H1 (cell line): Measurements from ENCODE around the gene SEMA3C. TPM values are rescaled to one million over a fixed set of nuclear protein-coding genes. Genes with fewer than 3 reads are reported as not detected.

ENCODE experiments used
- CTCF ChIA-PET: fragments of 300-600 bp; sonication (Branson Sonifier 250); formaldehyde crosslinking; loops from one replicate; lab custom pipeline; 2021; ENCODE audit not compliant: partially characterized antibody; lab: Charles Lee
- POLR2A ChIA-PET: fragments of 300-600 bp; sonication (Branson Sonifier 250); formaldehyde crosslinking; loops from one replicate; lab custom pipeline; 2021; ENCODE audit warnings: inconsistent platforms; ENCODE audit not compliant: partially characterized antibody; lab: Charles Lee
- DNase-seq, 2 experiments: peaks; one replicate each; pipeline versions ENCODE4 v3.0.0 to v3.0.0-alpha.2; 2010 to 2022; ENCODE audit warnings: low spot score in 2 of 2, low read depth in 1 of 2, mixed read lengths in 1 of 2
- FAIRE-seq: peaks from 2 replicates; lab custom pipeline; 2011; peaks lifted over from hg19 to GRCh38; lab: Jason Lieb, UNC
- H2AFZ ChIP-seq: 2 replicates; pipeline ENCODE4 v1.8.1; 2012; ENCODE audit warnings: low read length, inconsistent platforms
- H2AK5ac ChIP-seq: 2 replicates; pipeline ENCODE4 v1.6.1; 2013; ENCODE audit warnings: low read depth, low read length
- H2BK120ac ChIP-seq: replicated peaks from 2 replicates; pipeline ENCODE3; 2013; ENCODE audit warnings: low read depth, low read length, inconsistent platforms
- H2BK12ac ChIP-seq: 2 replicates; pipeline ENCODE4 v1.6.1; 2013; ENCODE audit warnings: low read depth, low read length
- H2BK15ac ChIP-seq: 2 replicates; pipeline ENCODE4 v1.6.1; 2013; ENCODE audit warnings: low read length
- H2BK20ac ChIP-seq: 2 replicates; pipeline ENCODE4 v1.6.1; 2013; ENCODE audit warnings: low read length
- H2BK5ac ChIP-seq: 2 replicates; pipeline ENCODE4 v1.6.1; 2013; ENCODE audit warnings: low read depth, low read length
- H3K14ac ChIP-seq: 2 replicates; pipeline ENCODE4 v1.6.1; 2013; ENCODE audit warnings: inconsistent platforms; ENCODE audit not compliant: insufficient read length
- H3K18ac ChIP-seq: 2 replicates; pipeline ENCODE4 v1.6.1; 2013; ENCODE audit warnings: low read length; ENCODE audit errors: extremely low read depth
- H3K23ac ChIP-seq: 2 replicates; pipeline ENCODE4 v1.6.1; 2013; ENCODE audit warnings: inconsistent platforms; ENCODE audit not compliant: insufficient read length
- H3K23me2 ChIP-seq: 2 replicates; pipeline ENCODE4 v1.6.1; 2013; ENCODE audit warnings: low read depth, low read length
- H3K27ac ChIP-seq: 2 replicates; pipeline ENCODE4 v1.6.1; 2011; ENCODE audit warnings: low read depth, low read length, inconsistent platforms
- H3K27me3 ChIP-seq, 4 experiments: replicated peaks in 1 of 4; 1 replicate in 1 of 4; 2 replicates in 3 of 4; pipeline versions ENCODE4 v1.6.1 to v1.8.1; 2011 to 2013; ENCODE audit warnings: low read length in 3 of 4, mild to moderate bottlenecking in 3 of 4, inconsistent platforms in 2 of 4, mixed read lengths in 2 of 4, moderate library complexity in 1 of 4; ENCODE audit not compliant: control insufficient read depth in 3 of 4, insufficient read depth in 3 of 4; ENCODE audit errors: extremely low read depth in 1 of 4
- H3K36me3 ChIP-seq, 4 experiments: 2 replicates each; pipeline versions ENCODE4 v1.6.1 to v1.8.1; 2011 to 2013; ENCODE audit warnings: mild to moderate bottlenecking in 4 of 4, low read length in 3 of 4, moderate library complexity in 2 of 4, control low read depth in 1 of 4, inconsistent platforms in 1 of 4; ENCODE audit not compliant: insufficient read depth in 4 of 4, control insufficient read depth in 2 of 4
- H3K4ac ChIP-seq: replicated peaks from 2 replicates; pipeline ENCODE3; 2013; ENCODE audit warnings: low read length, low read depth, mixed read lengths, inconsistent platforms; ENCODE audit not compliant: insufficient read length
- H3K4me1 ChIP-seq, 4 experiments: replicated peaks in 1 of 4; 1 replicate in 1 of 4; 2 replicates in 3 of 4; pipeline versions ENCODE4 v1.6.1 to v1.8.1; 2011 to 2013; ENCODE audit warnings: low read length in 3 of 4, inconsistent platforms in 2 of 4, mixed read lengths in 1 of 4; ENCODE audit not compliant: insufficient read depth in 4 of 4, control insufficient read depth in 3 of 4
- H3K4me2 ChIP-seq, 2 experiments: 2 replicates each; pipeline versions ENCODE4 v1.6.1 to v1.8.1; 2011 to 2013; ENCODE audit warnings: low read depth in 2 of 2, low read length in 2 of 2, control low read depth in 1 of 2, inconsistent platforms in 1 of 2, mild to moderate bottlenecking in 1 of 2; ENCODE audit not compliant: insufficient read depth in 1 of 2
- H3K4me3 ChIP-seq, 4 experiments: fragments of 200-600, 300-600 bp in 1 of 4; sonication (generic), shearing (Covaris generic), sonication (Bioruptor Twin) in 1 of 4; 2 replicates each; pipeline versions ENCODE4 v1.5.1 to v1.8.1; 2011 to 2016; ENCODE audit warnings: low read length in 4 of 4, low read depth in 3 of 4, control low read depth in 2 of 4, inconsistent platforms in 2 of 4, mild to moderate bottlenecking in 2 of 4, mixed read lengths in 1 of 4, moderate library complexity in 1 of 4; ENCODE audit not compliant: insufficient read depth in 2 of 4; ENCODE audit errors: extremely low read depth in 1 of 4
- H3K56ac ChIP-seq: replicated peaks from 2 replicates; pipeline ENCODE3; 2013; ENCODE audit warnings: low read depth, mild to moderate bottlenecking, mixed read lengths, low read length, inconsistent platforms; ENCODE audit not compliant: insufficient read length
- H3K79me1 ChIP-seq: 2 replicates; pipeline ENCODE4 v1.6.1; 2013; ENCODE audit warnings: low read depth, low read length, control low read depth
- H3K79me2 ChIP-seq, 2 experiments: 2 replicates each; pipeline versions ENCODE4 v1.6.1 to v1.8.1; 2012 to 2013; ENCODE audit warnings: low read length in 2 of 2, mild to moderate bottlenecking in 2 of 2, inconsistent platforms in 1 of 2; ENCODE audit not compliant: insufficient read depth in 2 of 2, control insufficient read depth in 1 of 2
- H3K9ac ChIP-seq, 4 experiments: replicated peaks in 1 of 4; 1 replicate in 1 of 4; 2 replicates in 3 of 4; pipeline versions ENCODE4 v1.6.1 to v1.8.1; 2011 to 2013; ENCODE audit warnings: low read depth in 3 of 4, low read length in 3 of 4, control low read depth in 2 of 4, mild to moderate bottlenecking in 2 of 4, moderate library complexity in 2 of 4, inconsistent platforms in 1 of 4; ENCODE audit errors: extremely low read depth in 1 of 4
- H3K9me3 ChIP-seq, 2 experiments: 2 replicates each; pipeline versions ENCODE4 v1.6.1 to v1.8.1; 2012 to 2013; ENCODE audit warnings: mild to moderate bottlenecking in 2 of 2, moderate library complexity in 2 of 2, control low read depth in 1 of 2, inconsistent platforms in 1 of 2, low read depth in 1 of 2, low read length in 1 of 2, mixed read lengths in 1 of 2; ENCODE audit not compliant: insufficient read depth in 2 of 2
- H4K20me1 ChIP-seq, 2 experiments: replicated peaks in 1 of 2; 2 replicates each; pipeline versions ENCODE3 to v1.8.1; 2011 to 2013; ENCODE audit warnings: inconsistent platforms in 2 of 2, low read length in 2 of 2, mild to moderate bottlenecking in 1 of 2; ENCODE audit not compliant: insufficient read depth in 2 of 2, control insufficient read depth in 1 of 2
- H4K5ac ChIP-seq: 2 replicates; pipeline ENCODE4 v1.6.1; 2013; ENCODE audit warnings: low read length, low read depth, mixed read lengths, inconsistent platforms; ENCODE audit not compliant: insufficient read length
- H4K8ac ChIP-seq: 2 replicates; pipeline ENCODE4 v1.8.0; 2013; ENCODE audit warnings: mild to moderate bottlenecking, moderate library complexity, low read length, inconsistent platforms; ENCODE audit not compliant: insufficient read depth; ENCODE audit errors: extremely low read depth
- H4K91ac ChIP-seq: replicated peaks from 2 replicates; pipeline ENCODE3; 2013; ENCODE audit warnings: low read length, mixed read lengths, inconsistent platforms; ENCODE audit not compliant: insufficient read length
- CREB1 ChIP-seq: IDR thresholded peaks from 2 replicates; pipeline ENCODE4 v1.6.1; 2012; ENCODE audit warnings: inconsistent platforms
- FOSL1 ChIP-seq: IDR thresholded peaks from 2 replicates; pipeline ENCODE4 v1.6.1; 2011; ENCODE audit warnings: mild to moderate bottlenecking, low read depth, low read length, moderate library complexity; ENCODE audit not compliant: insufficient read depth
- HDAC6 ChIP-seq: IDR thresholded peaks from one replicate; pipeline ENCODE4 v1.7.1; 2012; ENCODE audit warnings: low read depth, mild to moderate bottlenecking, inconsistent platforms, low read length, moderate library complexity
- KDM1A ChIP-seq: fragments of 200-600, 300-600 bp; sonication (generic); IDR thresholded peaks from 2 replicates; pipeline ENCODE4 v1.7.1; 2016; ENCODE audit warnings: mild to moderate bottlenecking, low read length, borderline replicate concordance
- MAX ChIP-seq: IDR thresholded peaks from 2 replicates; pipeline ENCODE4 v1.6.1; 2012; ENCODE audit warnings: inconsistent platforms
- SIX5 ChIP-seq: IDR thresholded peaks from 2 replicates; pipeline ENCODE4 v1.6.1; 2011; ENCODE audit warnings: mild to moderate bottlenecking, low read depth, low read length
- SUZ12 ChIP-seq: fragments of 200-600 bp; sonication (generic); IDR thresholded peaks from 2 replicates; pipeline ENCODE4 v1.6.1; 2012; ENCODE audit warnings: mild to moderate bottlenecking, inconsistent platforms, low read length, moderate library complexity, mixed read lengths
- TCF12 ChIP-seq: IDR thresholded peaks from 2 replicates; pipeline ENCODE4 v1.6.1; 2011; ENCODE audit warnings: low read depth, mild to moderate bottlenecking, low read length
- WGBS, 2 experiments: shearing (Covaris generic) in 1 of 2; methylation state at CpG; one replicate each; pipeline versions ENCODE4 v1.1.6 to v1.1.7; 2013 to 2015; ENCODE audit warnings: low lambda C conversion rate in 2 of 2, mixed read lengths in 2 of 2, inconsistent platforms in 1 of 2, low coverage in 1 of 2, missing lambda C conversion rate in 1 of 2; ENCODE audit not compliant: insufficient replicate concordance in 2 of 2, insufficient coverage in 1 of 2, insufficient read length in 1 of 2; ENCODE audit errors: extremely low coverage in 1 of 2, missing lambda C conversion rate in 1 of 2; 5-methylcytosine and 5-hydroxymethylcytosine counted together
- polyA plus RNA-seq, 7 experiments: library from polyadenylated mRNA; depleted of rRNA in 3 of 7; stranded (reverse) in 5 of 7; unstranded in 2 of 7; fragments of >200 nt in 5 of 7; fragments of 200-250 nt in 2 of 7; gene quantifications; 1 replicate in 5 of 7; 2 replicates in 1 of 7; 4 replicates in 1 of 7; pipeline versions ENCODE4 v1.2.1 to v1.2.3, GENCODE V29; 2011 to 2013; ENCODE audit warnings: missing spikeins in 2 of 7, mixed read lengths in 2 of 7
- total RNA-seq: library from RNA; stranded (reverse); fragmentation: NEBNext Ultra II Directional; extraction: Animal tissue kit (Norgen Biotek cat#: 25700); gene quantifications from 2 replicates; pipeline ENCODE4 v1.2.1, GENCODE V29; 2021
- TF ChIP-seq, protein P1 (sequence below): IDR thresholded peaks from 2 replicates; pipeline ENCODE4 v1.6.1; 2012; ENCODE audit warnings: inconsistent platforms
- TF ChIP-seq, protein P2 (sequence below): IDR thresholded peaks from 2 replicates; pipeline ENCODE4 v1.6.1; 2012; ENCODE audit warnings: low read length, inconsistent platforms

The SEMA3C gene
- total and polyA plus RNA-seq, 2 of the 8 experiments (the other 6 are each of a cell fraction or from before 2014, with no cell fraction given): 0.15 to 1.4 TPM

- 96% methylated on average over 3 of the region's 3 CpGs; no CpG with 5 or more reads in 1 of the 2 experiments for WGBS, 2 experiments
- FAIRE-seq (no peak), DNase-seq (no peak)
- POLR2A ChIA-PET: no interaction called here
- Histone ChIP-seq H3K79me1 (no peaks in the 10 kb centered on the region), H3K23ac (no peak overlapping the region), H3K4me2 (no peak overlapping the region), H3K27ac (no peak overlapping the region), H3K79me2 (no peaks in the 10 kb centered on the region), H3K36me3 (no peaks in the 10 kb centered on the region), H3K4ac (no peak overlapping the region), H3K4me1 (no peaks in the 10 kb centered on the region), H4K91ac (no peak overlapping the region), H2BK120ac (no peak overlapping the region), H3K9ac (peak overlapping the region in 1 of 4 experiments; percentile 49; a peak in 1 of 7 replicates), H2AFZ (no peak overlapping the region), H2BK15ac (no peak overlapping the region), H4K8ac (no peak overlapping the region), H3K4me3 (no peak overlapping the region), H2BK12ac (no peak overlapping the region), H4K20me1 (no peaks in the 10 kb centered on the region), H2BK5ac (no peak overlapping the region), H4K5ac (no peak overlapping the region), H3K56ac (no peak overlapping the region)
- TF ChIP-seq, protein P1, sequence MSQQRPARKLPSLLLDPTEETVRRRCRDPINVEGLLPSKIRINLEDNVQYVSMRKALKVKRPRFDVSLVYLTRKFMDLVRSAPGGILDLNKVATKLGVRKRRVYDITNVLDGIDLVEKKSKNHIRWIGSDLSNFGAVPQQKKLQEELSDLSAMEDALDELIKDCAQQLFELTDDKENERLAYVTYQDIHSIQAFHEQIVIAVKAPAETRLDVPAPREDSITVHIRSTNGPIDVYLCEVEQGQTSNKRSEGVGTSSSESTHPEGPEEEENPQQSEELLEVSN: no peak
- TF ChIP-seq SUZ12 (no peak), HDAC6 (no peak), TCF12 (no peak), FOSL1 (no peak), KDM1A (no peak), SIX5 (no peak), MAX (no peak), CREB1 (no peak)
- TF ChIP-seq, protein P2, sequence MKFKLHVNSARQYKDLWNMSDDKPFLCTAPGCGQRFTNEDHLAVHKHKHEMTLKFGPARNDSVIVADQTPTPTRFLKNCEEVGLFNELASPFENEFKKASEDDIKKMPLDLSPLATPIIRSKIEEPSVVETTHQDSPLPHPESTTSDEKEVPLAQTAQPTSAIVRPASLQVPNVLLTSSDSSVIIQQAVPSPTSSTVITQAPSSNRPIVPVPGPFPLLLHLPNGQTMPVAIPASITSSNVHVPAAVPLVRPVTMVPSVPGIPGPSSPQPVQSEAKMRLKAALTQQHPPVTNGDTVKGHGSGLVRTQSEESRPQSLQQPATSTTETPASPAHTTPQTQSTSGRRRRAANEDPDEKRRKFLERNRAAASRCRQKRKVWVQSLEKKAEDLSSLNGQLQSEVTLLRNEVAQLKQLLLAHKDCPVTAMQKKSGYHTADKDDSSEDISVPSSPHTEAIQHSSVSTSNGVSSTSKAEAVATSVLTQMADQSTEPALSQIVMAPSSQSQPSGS: no peak
- TF ChIP-seq, all 59 proteins: peak for 0
- no peak overlapping the region for H3K14ac ChIP-seq
- no peaks in the 10 kb centered on the region for H3K23me2 ChIP-seq
- no peak overlapping the region for H2BK20ac ChIP-seq
- CTCF ChIA-PET: interaction anchor here (0.7 kb wide), 1 partner anchor 18 kb away, joined by 3 read pairs; no protein-coding TSS in a partner anchor
- H2AK5ac ChIP-seq: no peak overlapping the region
- no peak overlapping the region for H3K18ac ChIP-seq
- H3K9me3 ChIP-seq: no peaks in the 10 kb centered on the region
- no peaks in the 10 kb centered on the region for H3K27me3 ChIP-seq
Observed at GRCh38 chr7:80967071-80967916, 48.4 kb upstream of the SEMA3C start.
